ENCODE data around the gene CDYL2.

- TF ChIP-seq POLR2A (IDR thresholded peaks at IDR 0.05; ENCODE audit: low read depth, low read length) (no peak), TAF1 (IDR thresholded peaks at IDR 0.05; ENCODE audit: borderline replicate concordance, low read depth, low read length) (no peak)
Observed at GRCh38 chr16:80744856-80745255, 59.5 kb downstream of the CDYL2 start.
